SJCRH30 (cell line): Measurements from ENCODE around the gene PRKG1. TPM values are rescaled to one million over a fixed set of nuclear protein-coding genes. Genes with fewer than 3 reads are reported as not detected.

Experiments used
- DNase-seq, 2 experiments: peaks; one replicate each; pipeline ENCODE4 v3.0.0-alpha.2; 2015 to 2020
- H3K27ac ChIP-seq: fragments of 250-450 bp; sonication (Bioruptor Pico); 2 replicates; pipeline ENCODE4 v1.5.1; 2020; ENCODE audit warnings: mild to moderate bottlenecking, moderate library complexity
- H3K27me3 ChIP-seq: fragments of 250-450 bp; sonication (Bioruptor Pico); 2 replicates; pipeline ENCODE4 v1.5.1; 2020; ENCODE audit warnings: mild to moderate bottlenecking, moderate library complexity
- H3K36me3 ChIP-seq: fragments of 250-450 bp; sonication (Bioruptor Pico); 2 replicates; pipeline ENCODE4 v1.5.1; 2020; ENCODE audit warnings: mild to moderate bottlenecking, moderate library complexity
- H3K4me1 ChIP-seq: fragments of 250-450 bp; sonication (Bioruptor Pico); 2 replicates; pipeline ENCODE4 v1.5.1; 2020; ENCODE audit warnings: mild to moderate bottlenecking, moderate library complexity
- H3K4me3 ChIP-seq: fragments of 250-450 bp; sonication (Bioruptor Pico); 2 replicates; pipeline ENCODE4 v1.5.1; 2020; ENCODE audit warnings: mild to moderate bottlenecking, moderate library complexity
- H3K9me3 ChIP-seq: fragments of 250-450 bp; sonication (Bioruptor Pico); replicated peaks from 2 replicates; pipeline ENCODE4 v1.5.1; 2020; ENCODE audit warnings: mild to moderate bottlenecking, moderate library complexity
- total RNA-seq: library from RNA; depleted of rRNA; stranded (reverse); fragments of >200 nt; shearing (Covaris generic); gene quantifications from 2 replicates; pipeline ENCODE4 v1.2.3, GENCODE V29; 2014

The PRKG1 gene
- total RNA-seq, 1 experiment from 2014 or later, result 3.0 TPM

GRCh38 chr10:51689536-51689935 is 615.2 kb downstream of the PRKG1 start:
- H3K4me3 ChIP-seq, result no peak overlapping the region
- H3K27me3 ChIP-seq, result no peaks in the 10 kb centered on the region
- H3K4me1 ChIP-seq, result no peaks in the 10 kb centered on the region
- no peaks in the 10 kb centered on the region for H3K36me3 ChIP-seq
- no peaks in the 10 kb centered on the region for H3K9me3 ChIP-seq
- no peak overlapping the region for H3K27ac ChIP-seq
- no peak for DNase-seq

GRCh38 chr10:51691135-51691534 is 616.8 kb downstream of the PRKG1 start:
- DNase-seq, result no peak
- Histone ChIP-seq H3K4me3 (no peak overlapping the region), H3K4me1 (no peaks in the 10 kb centered on the region), H3K9me3 (no peaks in the 10 kb centered on the region), H3K36me3 (no peaks in the 10 kb centered on the region; the same call in none of the 2 replicates), H3K27ac (no peak overlapping the region), H3K27me3 (no peaks in the 10 kb centered on the region)

- H3K9me3 ChIP-seq, result no peaks in the 10 kb centered on the region
- H3K27ac ChIP-seq, result no peak overlapping the region
- DNase-seq, result no peak
- H3K4me3 ChIP-seq, result no peak overlapping the region
- peaks cover 14% of the 10 kb centered on the region for H3K36me3 ChIP-seq
- no peaks in the 10 kb centered on the region for H3K27me3 ChIP-seq
- no peaks in the 10 kb centered on the region for H3K4me1 ChIP-seq
Measured at GRCh38 chr10:51694086-51694768, 619.9 kb downstream of the PRKG1 start.

- Histone ChIP-seq H3K27ac (no peak overlapping the region), H3K9me3 (no peaks in the 10 kb centered on the region), H3K4me3 (no peak overlapping the region), H3K27me3 (no peaks in the 10 kb centered on the region), H3K4me1 (no peaks in the 10 kb centered on the region), H3K36me3 (peaks cover 14% of the 10 kb centered on the region)
- no peak for DNase-seq
Measured at GRCh38 chr10:51696251-51696650, 622.0 kb downstream of the PRKG1 start.

- Histone ChIP-seq H3K4me1 (no peaks in the 10 kb centered on the region), H3K27me3 (no peaks in the 10 kb centered on the region), H3K36me3 (peaks cover 14% of the 10 kb centered on the region), H3K4me3 (peak overlapping the region; percentile 85), H3K27ac (peak overlapping the region; percentile 99), H3K9me3 (no peaks in the 10 kb centered on the region)
- DNase-seq, result no peak
Measured at GRCh38 chr10:51698473-51699063, 624.3 kb downstream of the PRKG1 start.

GRCh38 chr10:51699145-51699474 is 624.8 kb downstream of the PRKG1 start:
- peak in 1 of 2 experiments; percentile 25 for DNase-seq
- Histone ChIP-seq H3K4me1 (no peaks in the 10 kb centered on the region), H3K9me3 (no peaks in the 10 kb centered on the region), H3K27me3 (no peaks in the 10 kb centered on the region), H3K27ac (peak overlapping the region; percentile 99), H3K4me3 (peak overlapping the region; percentile 85), H3K36me3 (peaks cover 14% of the 10 kb centered on the region)

GRCh38 chr10:51699475-51700227 is 625.4 kb downstream of the PRKG1 start, which contains the start of gene CSTF2T:
Gene CSTF2T (minus strand): TSS chr10:51699595. CDS start chr10:51699549, 46 bp downstream.
- peak within 1 kb of the TSS; percentile 99 for H3K27ac ChIP-seq
- no peaks in the 10 kb centered on the region for H3K4me1 ChIP-seq
- peak; percentile 88 to 93 for DNase-seq
- no peaks in the 10 kb centered on the region for H3K9me3 ChIP-seq
- peak within 1 kb of the TSS; percentile 85 for H3K4me3 ChIP-seq
- no peaks in the 10 kb centered on the region for H3K27me3 ChIP-seq
- peaks cover 14% of the 10 kb centered on the region for H3K36me3 ChIP-seq

GRCh38 chr10:51700228-51700817 is 626.0 kb downstream of the PRKG1 start:
- H3K4me3 ChIP-seq, result peak overlapping the region; percentile 85
- H3K27ac ChIP-seq, result peak overlapping the region; percentile 99
- H3K36me3 ChIP-seq, result peaks cover 14% of the 10 kb centered on the region
- H3K9me3 ChIP-seq, result no peaks in the 10 kb centered on the region
- no peaks in the 10 kb centered on the region for H3K27me3 ChIP-seq
- DNase-seq, result peak; percentile 55 to 76
- H3K4me1 ChIP-seq, result no peaks in the 10 kb centered on the region

- no peak overlapping the region for H3K27ac ChIP-seq
- no peaks in the 10 kb centered on the region for H3K4me1 ChIP-seq
- H3K4me3 ChIP-seq, result no peak overlapping the region
- H3K9me3 ChIP-seq, result no peaks in the 10 kb centered on the region
- peak in 1 of 2 experiments; percentile 28 for DNase-seq
- no peaks in the 10 kb centered on the region for H3K36me3 ChIP-seq
- no peaks in the 10 kb centered on the region for H3K27me3 ChIP-seq
Measured at GRCh38 chr10:51705774-51706173, 631.5 kb downstream of the PRKG1 start.

- H3K9me3 ChIP-seq, result no peaks in the 10 kb centered on the region
- no peak overlapping the region for H3K4me3 ChIP-seq
- H3K27me3 ChIP-seq, result no peaks in the 10 kb centered on the region
- DNase-seq, result no peak
- no peaks in the 10 kb centered on the region for H3K36me3 ChIP-seq
- no peak overlapping the region for H3K27ac ChIP-seq
- no peaks in the 10 kb centered on the region for H3K4me1 ChIP-seq
Measured at GRCh38 chr10:51706225-51706624, 631.9 kb downstream of the PRKG1 start.

GRCh38 chr10:51707392-51707791 is 633.1 kb downstream of the PRKG1 start:
- Histone ChIP-seq H3K27ac (no peak overlapping the region), H3K27me3 (no peaks in the 10 kb centered on the region), H3K4me1 (no peaks in the 10 kb centered on the region), H3K4me3 (no peak overlapping the region), H3K36me3 (no peaks in the 10 kb centered on the region), H3K9me3 (no peaks in the 10 kb centered on the region)
- no peak for DNase-seq

GRCh38 chr10:51707821-51708424 is 633.6 kb downstream of the PRKG1 start:
- H3K9me3 ChIP-seq, result no peaks in the 10 kb centered on the region
- DNase-seq, result no peak
- no peaks in the 10 kb centered on the region for H3K36me3 ChIP-seq
- H3K27me3 ChIP-seq, result no peaks in the 10 kb centered on the region
- no peaks in the 10 kb centered on the region for H3K4me1 ChIP-seq
- H3K4me3 ChIP-seq, result no peak overlapping the region
- no peak overlapping the region for H3K27ac ChIP-seq

GRCh38 chr10:51708609-51709008 is 634.3 kb downstream of the PRKG1 start:
- Histone ChIP-seq H3K27ac (no peak overlapping the region), H3K4me3 (no peak overlapping the region), H3K4me1 (no peaks in the 10 kb centered on the region), H3K9me3 (no peaks in the 10 kb centered on the region), H3K27me3 (no peaks in the 10 kb centered on the region), H3K36me3 (no peaks in the 10 kb centered on the region)
- no peak for DNase-seq

- no peaks in the 10 kb centered on the region for H3K4me1 ChIP-seq
- no peak overlapping the region for H3K27ac ChIP-seq
- DNase-seq, result no peak
- H3K27me3 ChIP-seq, result no peaks in the 10 kb centered on the region
- no peaks in the 10 kb centered on the region for H3K36me3 ChIP-seq
- no peaks in the 10 kb centered on the region for H3K9me3 ChIP-seq
- no peak overlapping the region for H3K4me3 ChIP-seq
Measured at GRCh38 chr10:51709324-51709972, 635.2 kb downstream of the PRKG1 start.
